Measurements from ENCODE around the gene ANKRD9.
"Not testable (repeated sequence)": the region's sequence is repeated elsewhere in the genome, so short reads cannot be mapped to it uniquely, and the experiment has no call there.

Gene ANKRD9, protein sequence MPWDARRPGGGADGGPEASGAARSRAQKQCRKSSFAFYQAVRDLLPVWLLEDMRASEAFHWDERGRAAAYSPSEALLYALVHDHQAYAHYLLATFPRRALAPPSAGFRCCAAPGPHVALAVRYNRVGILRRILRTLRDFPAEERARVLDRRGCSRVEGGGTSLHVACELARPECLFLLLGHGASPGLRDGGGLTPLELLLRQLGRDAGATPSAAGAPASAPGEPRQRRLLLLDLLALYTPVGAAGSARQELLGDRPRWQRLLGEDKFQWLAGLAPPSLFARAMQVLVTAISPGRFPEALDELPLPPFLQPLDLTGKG

DNA sequence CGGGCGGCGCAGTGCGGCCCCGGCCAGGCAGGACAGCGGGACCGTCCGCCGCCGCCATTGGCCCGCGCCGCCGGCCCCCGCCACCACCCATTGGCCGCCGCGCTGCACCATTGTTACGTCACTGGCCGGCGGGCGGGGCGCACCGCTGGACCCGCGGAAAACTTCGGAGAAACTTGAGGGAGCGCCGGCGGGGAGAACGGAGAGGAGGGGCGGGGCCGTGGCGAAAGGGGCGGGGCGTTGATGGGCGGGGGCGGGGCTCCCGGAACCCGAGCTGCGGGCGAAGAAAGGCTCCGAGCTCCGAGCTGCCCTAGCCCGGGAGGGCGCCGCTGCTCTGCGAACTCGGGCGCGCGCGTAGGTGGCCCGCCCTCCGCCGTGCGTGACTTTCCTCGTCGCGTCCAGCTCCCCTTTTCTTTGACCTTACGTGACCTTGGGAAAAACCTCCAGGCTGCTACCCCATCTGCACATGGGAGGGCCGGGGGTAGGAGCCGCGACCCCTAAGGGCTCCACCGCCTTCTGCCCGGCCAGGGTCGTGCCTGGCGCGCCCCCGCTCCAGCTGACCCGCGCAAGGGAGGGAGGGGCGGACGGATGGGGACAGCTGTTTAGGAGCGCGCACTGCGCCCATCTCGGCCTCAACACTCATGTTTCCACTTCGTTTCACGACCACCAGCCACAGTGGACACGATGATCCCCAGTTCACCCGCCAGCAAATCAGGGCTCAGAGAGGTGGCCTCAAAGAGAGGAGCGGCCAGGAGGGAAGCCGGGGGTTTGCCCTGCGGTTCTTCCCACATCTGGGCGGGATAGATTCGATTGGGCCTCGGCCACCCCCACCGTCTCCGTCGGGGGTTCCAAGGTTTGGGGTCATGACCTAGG lies at the start of gene ANKRD9:
ANKRD9 (minus strand) TSS at position 31 of the 870 bp plus-strand sequence. CDS start 1,887 bp downstream, outside the sequence.
- peak; percentile 92 for DNase-seq

GRCh38 chr14:102558556-102558955 lies 49.0 kb upstream of the ANKRD9 start:
- DNase-seq, result no peak

GRCh38 chr14:102557434-102558226 lies 48.1 kb upstream of the ANKRD9 start:
- DNase-seq, result no peak

DNA sequence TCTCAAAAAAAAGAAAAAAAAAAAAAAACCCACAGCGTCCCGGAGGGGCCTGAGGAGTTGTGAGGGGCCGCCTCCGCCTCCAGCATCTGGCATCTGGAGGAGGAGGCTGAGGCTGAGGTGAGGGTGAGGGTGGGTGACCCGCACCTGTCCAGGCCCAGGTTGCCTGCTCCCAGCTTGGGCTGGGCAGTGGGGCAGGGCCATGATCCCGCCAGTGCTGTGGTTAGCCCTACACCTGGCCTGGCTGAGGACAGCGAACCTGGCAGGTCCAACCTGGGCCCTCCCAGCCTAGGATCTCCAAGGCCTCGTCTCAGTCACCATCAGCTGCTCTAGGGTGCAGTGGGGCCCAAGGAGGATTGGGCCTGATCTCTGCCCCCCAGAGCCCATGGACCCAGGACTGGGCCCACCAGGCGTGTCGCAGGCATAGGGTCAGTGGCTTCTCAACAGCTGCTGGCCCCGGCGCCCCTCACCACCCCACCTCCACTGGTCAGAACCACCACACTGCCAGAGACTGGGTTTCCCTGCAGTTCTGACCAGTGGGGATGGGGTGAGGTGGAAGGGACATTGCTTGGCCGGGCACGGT lies 46.6 kb upstream of the ANKRD9 start:
- DNase-seq, result no peak

DNA sequence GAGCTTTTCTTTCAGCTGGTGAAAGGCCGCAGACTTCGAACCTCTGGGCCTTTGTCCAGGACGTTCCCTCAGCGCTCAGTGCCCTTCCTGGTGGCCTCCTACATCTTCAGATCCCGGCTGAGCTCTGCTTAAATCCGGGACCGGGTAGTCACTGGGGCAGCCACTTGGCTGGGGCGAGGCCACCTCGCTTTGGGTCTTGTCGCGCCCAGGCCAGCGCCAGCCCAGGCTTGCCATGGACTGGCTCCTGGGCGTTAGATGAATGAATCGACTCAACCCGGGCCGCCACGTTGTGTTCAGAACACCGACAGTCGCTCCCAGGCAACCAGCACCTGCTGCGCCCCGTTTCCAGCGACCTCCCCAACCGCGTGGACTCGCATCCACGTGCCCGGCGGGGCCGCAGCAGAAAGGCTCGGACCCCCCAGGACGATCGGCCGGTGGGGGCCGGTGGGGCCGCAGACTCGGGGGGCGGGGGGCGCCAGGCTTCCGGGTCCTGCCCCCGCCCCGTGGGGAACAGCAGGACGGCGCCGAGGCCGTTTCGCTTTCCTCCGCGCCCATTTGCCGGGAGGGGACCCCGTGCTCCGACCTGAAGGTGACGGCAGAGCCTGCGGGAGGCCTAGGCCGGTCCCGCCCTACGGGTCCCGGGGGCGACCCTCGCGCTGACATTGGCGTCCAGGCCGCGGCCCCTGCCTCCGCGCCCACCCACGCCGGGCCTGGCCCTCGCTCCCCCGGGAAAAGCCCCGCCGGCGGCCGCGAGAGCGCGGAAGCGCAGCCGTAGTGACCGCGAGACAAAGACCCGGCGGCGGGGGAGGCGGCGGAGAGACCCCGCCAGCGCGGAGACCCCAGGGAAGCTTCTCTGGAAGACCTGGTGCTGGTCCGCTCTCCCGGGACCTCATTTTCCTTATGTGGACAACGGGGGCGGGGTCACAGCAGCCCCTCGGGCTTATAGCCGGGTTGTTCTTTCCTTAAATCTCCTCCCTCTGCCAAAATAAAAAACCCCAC lies 45.5 kb upstream of the ANKRD9 start:
- DNase-seq, result peak; percentile 66

DNA sequence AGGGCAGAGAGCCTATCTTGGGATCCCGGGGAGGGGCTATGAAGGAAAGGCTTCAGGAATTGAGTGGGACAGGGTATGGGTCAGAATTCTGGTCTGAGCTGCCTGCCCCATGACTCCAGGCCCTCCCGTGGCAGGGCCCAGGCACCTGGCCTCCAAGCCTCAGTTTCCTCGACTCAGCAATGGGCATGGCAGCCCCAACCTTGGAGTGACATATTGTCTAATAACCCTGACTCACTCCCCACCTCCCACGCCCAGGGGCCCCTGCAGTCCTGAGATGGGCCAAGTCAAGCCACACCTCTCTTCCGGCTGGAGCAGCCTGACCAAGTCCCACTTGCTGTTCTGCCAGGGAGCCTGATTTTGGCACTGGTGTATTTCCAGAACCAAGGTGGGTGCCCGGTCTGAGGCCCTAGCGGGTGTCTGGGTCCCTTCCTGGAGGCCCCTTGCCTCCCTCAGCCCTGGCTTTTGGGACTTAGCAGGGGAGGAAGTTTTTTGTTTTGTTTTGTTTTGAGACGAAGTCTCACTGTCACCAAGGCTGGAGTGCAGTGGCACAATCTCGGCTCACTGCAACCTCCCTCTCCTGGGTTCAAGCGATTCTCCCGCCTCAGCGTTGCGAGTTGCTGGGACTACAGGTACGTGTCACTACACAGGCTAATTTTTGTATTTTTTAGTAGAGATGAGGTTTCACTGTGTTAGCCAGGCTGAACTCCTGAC lies 42.6 kb upstream of the ANKRD9 start:
- peak; percentile 46 for DNase-seq

DNA sequence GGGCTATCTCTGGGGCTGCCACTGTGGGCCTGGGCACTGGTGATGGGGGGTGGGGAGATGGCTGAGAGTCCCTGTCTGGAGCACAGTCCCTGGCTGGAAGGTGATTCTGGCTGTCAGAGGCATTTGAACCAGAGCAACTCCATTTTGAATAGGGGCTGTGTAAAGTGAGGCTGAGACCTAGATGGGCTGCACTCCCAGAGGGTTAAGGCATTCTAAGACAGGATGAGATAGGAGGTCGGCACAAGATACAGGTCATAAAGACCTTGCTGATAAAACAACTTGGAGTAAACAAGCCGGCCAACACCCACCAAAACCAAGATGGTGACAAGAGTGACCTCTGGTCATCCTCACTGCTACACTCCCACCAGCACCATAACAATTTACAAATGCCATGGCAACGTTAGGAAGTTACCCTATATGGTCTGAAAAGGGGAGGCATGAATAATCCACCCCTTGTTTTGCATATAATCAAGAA lies 41.4 kb upstream of the ANKRD9 start:
- not testable (repeated sequence) for DNase-seq

DNA sequence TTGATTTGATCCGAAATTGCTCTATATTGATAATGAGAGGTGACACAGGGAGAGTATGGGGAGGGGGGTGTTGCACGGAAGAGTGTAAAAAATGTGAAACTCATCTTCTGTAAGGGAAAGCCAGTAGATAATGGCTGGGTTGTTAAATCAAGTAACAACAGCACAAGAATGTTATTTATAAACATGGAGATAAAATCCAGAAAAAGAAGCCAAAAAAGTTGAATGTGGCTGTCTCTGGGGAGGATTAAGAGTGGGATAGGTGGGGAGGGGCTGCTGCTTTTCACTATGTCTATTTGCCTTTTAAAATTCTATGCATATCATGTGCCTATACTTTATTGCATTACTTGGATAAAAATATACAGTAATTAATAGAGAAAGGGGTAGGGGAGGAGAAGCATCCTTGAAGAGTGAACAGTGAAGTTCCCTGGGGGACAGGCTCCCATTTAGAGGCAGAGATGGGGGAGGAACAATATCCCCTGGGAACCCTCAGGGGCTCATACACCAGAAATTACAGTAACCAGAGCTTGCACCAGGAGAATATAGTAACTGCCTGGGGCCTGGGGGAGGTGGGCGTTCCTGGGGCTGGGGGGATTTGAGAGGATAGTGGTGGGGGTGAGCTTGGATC lies 39.2 kb upstream of the ANKRD9 start:
- no peak for DNase-seq

DNA sequence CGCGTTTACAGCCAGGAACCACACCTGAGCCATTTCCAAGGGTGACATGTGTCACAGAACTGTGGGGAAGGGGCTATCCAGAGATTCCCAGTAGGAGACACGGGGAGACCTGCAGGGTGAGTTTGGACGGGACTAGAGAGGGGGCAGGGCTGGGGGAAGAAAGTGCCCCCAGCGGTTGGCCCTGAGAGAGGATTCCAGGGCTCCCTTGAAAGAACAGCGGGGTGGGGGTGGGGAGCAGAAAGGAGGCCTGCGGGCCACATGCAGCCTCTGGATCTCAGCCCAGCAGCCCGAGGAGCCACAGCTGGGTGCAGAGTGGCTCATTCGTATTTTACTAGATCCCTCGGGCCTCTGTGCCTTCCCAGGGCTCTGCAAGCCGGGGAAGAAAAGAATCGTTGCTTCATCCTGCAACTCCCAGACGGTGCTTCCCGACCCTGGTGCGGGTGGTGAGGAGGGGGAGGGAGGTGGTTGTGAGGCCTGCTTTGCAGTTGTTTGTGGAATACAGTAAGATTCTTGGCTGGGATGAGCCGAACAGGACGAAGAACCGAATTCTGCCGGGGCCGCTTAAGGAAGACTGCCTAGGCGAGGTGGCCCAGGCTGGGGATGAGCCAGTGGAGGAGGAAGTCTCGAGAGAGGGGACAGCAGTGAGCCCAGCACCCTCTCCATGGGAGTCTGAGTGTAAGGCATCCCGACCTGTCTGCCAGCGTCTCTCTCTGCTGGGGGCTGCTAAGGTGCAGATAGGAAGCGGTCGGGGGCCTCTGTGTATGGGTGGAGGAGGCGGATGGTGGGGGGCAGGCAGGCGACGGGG lies 36.1 kb upstream of the ANKRD9 start:
- DNase-seq, result no peak

- peak; percentile 45 for DNase-seq
These were observed 35.3 kb upstream of the ANKRD9 start for GRCh38 chr14:102544747-102545460.

DNA sequence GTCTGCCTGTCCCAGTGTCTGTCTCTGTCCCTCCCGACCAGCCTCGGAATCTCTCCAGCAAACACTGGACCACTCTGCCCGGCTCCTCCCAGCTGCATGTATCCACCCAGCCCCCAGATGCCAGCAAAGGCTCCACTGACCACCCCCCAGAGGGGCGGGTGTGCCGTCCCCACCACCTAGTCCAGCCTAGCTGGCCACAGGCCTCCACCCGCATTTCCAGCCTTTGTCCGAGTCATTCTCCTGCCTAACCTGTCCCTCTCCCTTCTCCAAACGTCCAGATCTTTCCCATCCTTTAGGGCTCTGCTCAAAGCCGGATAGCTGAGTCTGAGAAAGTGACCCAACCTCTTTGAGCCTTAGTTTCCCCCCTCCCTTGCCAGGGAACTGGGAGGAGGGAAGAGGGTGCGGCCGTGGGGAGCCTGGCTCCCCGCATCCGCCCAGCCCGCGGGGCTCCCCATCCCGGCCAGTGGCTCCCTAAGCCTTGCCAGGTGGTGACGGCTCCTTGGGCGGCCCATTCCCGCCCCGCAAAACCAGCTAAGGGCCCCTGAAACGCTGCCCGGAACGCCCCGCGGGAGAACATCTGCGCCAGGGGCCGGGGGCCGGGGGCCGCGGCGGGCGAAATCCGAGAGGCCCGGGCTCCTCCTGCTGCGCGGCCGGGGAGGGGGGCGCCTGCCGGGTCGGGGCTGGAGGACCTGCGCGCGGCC lies 34.6 kb upstream of the ANKRD9 start:
- no peak for DNase-seq

DNA sequence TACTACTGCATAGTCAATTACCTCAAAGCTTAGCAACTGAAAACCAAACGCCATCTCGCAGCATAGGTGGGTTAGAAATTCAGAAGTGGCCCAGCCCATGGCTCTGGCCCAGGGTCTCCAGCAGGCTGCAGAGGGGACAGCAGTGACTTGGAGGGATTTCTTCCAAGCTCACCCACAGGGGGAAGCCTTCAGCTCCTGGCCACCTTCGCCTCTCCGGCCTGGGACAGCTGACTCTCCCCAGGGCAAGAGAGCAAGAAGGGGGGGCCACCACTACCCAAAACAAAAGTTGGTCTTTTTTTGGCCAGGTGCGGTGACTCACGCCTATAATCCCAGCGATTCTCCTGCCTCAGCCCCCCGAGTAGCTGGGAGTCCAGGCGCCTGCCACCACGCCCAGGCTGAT lies 32.2 kb upstream of the ANKRD9 start:
- no peak for DNase-seq

DNA sequence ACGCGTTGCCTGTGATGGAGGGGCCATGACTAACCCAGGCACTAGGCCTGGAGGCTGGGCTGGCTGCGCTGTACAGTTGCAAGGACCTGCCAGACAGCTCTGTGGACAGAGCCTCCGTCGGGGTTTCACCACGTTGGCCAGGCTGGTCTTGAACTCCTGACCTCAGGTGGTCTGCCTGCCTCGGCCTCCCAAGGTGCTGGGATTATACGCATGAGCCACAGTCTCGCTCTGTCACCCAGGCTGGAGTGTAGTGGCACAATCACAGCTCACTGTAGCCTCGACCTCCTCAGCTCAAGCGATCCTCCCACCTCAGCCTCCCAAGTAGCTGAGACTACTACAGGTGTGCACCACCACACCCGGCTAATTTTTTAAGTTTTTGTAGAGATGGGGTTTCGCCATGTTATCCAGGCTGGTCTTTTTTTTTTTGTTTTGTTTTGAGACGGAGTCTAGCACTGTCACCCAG lies 31.5 kb upstream of the ANKRD9 start:
- not testable (repeated sequence) for DNase-seq

GRCh38 chr14:102540315-102541028 lies 30.9 kb upstream of the ANKRD9 start:
- DNase-seq, result no peak

- no peak for DNase-seq
These were observed 30.2 kb upstream of the ANKRD9 start for GRCh38 chr14:102539544-102540314.

All from activated naive CD4-positive, alpha-beta T cell treated with Interleukin-2 at 50 U/mL for 16 hours (primary cell).